HG03045 (cell line): ENCODE data around the gene CPB2.

Experiments
- ATAC-seq: cut with Tn5 transposase; IDR thresholded peaks from one replicate; pipeline ENCODE4 v1.9.1; 2021; ENCODE audit warnings: mild to moderate bottlenecking, moderate library complexity; ENCODE audit not compliant: unreplicated experiment

CPB2 gene

DNA sequence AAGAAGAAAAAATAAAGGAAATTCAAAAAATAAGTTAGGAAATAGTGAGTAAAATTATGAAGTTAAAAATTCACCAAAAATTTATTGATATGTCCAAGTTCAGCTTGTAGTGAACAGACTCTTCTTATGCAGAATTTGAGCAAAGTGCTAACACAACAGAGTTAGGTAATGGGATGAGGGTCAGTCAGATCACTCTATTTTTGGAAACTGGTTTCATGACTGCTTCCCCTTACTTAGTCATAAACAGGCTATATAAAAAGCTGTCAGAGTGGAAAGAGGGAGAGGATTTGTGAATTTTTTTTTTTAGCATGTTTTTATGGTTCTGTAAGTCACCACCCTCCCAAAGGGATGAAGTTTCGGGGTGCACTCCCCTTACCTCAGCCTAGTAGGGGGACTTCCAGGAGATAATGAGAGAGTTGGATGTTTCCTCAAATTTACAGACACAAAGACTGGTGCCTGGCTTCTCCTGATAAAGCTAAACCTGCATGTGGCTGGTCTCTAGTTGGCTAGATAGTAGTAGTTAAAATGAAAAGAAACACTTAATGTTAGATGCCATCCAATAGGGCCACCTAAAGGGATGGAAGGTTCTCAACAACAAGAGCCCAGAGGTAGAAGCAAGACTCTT, 4.5 kb downstream of the CPB2 start:
- ATAC-seq = no peak

DNA sequence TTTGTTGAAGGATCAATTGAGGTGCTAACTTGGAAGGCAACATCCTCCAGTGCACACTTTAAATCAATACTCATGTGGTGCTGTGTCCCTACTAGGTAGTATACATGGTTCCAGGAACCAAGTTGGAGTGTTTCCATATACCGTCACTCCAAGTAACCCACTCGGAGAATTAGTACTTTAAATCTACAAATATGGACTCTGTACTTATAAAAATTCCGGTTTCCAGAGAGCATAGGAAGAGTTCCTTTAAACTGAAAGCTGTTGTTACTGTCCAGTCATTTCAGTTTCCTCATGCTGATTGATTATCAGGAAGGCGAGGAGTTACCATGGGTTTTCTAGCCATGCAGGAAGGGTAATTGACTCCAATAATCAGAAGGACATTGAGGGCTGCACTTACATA, 7.2 kb downstream of the CPB2 start:
- no peak for ATAC-seq

DNA sequence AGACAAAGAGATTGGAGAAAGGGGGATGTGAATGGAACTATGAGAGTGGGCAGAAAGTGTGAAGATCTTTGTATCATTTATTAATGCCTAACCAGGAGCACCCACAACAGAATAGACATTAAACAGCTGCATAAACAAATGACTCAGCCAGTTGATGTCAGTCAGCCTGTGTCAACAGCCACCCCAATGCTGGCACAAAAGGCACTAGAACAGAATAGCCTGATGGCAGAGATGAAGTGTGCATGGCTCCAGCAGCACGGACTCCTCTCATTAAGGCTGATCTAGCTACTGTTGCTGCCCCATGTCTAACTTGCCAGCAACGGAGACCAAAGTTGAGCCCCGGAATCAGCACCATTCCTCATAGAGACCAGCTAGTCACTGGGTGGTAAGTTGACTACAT, 7.8 kb downstream of the CPB2 start:
- ATAC-seq = no peak

DNA sequence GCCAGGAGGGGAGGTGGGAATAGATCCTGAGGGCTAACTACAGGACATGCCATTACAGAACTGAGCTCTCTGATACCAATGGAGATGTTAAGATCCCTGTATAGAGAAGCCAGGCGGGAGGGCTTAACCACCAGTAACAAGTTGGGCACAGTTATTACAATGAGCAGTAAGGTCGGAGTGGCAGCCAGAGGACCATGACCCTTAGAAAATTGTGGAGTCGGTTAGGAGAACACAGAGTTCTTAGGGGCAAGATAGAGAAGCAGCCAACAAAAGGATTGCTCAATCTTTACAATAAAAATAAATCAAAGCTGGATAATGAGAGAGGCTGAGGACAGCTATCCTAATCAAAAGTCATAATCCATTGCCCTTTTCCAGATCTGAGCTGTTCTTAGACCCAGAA, 10.4 kb downstream of the CPB2 start:
- no peak for ATAC-seq

DNA sequence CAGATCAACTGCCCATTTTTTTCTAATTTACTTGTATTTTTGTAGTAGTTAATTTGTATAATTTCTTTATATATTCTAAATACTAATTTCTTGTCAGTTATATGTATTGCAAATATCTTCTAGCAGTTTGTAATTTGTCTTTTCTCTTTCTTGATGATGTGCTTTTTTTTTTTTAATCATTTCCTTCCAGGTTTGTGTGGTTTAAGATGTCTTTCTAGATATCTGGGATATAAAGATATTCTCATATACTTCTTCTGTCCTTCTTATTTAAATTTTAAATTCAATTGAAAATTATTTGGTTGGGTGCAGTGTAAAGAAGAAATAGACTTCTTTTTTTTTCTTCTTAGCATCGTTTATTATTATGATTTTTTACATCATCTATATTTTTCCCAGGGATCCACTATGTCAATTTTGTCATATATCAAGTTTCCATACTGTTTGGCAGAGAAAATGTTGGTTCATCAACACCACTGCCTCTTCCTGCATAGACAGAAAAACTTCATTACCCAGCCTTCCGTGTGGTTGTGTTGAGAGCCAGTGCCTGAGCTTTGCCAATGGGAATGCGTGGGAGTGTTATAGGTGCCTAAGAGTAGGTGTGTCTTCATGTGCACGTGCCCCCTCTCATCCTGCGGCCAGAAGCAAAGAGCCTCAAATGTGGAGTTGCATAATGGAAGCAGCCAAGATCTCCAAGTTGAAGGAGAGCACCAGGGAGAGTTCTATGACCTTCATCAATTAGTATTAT, 15.8 kb downstream of the CPB2 start:
- ATAC-seq = no peak

DNA sequence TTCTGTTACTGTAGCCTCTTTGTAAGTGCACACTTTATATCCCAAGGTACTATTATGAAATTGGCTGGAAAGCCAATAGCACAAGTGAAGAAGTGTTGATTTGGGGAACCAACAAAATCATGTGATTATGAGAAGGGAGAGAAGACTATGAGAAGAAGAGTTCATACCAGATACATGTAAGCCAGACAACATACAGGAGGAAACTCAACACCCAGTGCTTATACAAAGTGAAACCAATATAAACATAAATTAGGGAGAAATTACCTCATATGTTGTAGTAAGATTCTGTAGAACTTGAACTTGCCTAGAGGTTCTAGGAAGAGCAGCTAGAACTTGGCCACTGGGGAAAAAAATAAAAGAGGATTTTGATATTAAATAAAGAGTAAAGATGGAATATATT, 17.4 kb downstream of the CPB2 start:
- no peak for ATAC-seq

DNA sequence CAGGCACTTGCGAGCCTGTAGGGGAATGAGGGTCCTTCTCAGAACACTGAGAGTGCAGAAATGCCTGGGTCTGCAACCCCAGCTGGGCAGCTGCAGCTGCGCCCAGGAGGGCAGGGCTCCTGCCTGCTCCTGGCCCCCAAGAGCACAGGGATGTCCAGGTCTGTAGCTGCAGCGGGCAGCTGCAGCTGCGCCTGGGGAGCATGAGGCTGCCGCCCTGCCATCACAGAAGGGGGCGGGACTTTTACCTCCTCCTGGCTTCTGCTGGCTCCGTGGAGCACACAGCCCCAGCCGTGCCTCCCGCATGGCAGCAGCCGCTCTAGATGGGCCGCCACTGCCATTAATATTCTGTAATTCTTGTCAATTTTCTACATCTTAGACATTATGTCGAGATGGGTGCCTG, 17.8 kb downstream of the CPB2 start:
- no peak for ATAC-seq

DNA sequence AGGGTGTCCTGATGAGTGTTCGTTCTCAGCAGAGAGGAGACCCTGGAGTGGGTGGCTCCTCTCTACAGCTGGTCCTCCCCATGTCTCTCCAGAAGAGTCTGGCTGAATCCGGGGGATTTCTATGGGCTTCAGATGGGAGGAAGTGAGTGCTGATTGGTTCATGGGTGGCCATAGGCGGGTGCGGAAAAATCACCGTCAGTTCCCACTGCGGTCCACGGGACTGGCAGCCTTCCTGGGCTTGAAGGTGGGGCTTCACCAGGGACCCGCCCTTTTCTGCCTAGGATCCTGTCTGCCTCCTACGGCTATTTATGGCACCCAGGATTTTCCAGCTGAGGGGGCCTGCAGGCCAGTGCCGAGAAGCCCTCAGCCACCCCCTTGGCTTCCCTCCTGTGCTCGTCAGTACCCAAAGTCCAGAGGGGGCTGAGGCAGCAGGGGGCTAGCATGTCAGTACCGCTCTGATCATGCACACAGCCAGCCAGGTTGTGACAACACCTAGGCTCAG, 18.4 kb downstream of the CPB2 start:
- ATAC-seq = no peak

DNA sequence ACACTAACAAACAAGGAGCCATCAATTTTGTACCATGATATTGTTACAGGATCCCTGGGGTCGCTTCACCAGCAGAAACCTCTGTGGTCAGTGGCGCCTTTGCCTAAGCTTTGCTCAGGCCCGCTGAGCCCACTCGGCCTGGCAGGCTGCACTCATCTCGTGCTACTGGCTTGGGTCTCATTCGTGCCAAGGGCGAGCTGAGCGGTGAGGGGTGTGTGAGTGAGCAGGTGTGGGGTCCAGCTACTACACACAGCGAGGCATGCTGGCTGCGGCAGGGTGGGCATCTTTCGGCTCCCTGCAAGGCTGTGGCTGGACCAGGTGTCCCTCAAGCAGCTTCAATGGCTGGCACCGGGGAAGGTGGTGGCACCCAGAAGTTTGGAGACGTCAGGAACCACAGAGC, 19.1 kb downstream of the CPB2 start:
- ATAC-seq = no peak

DNA sequence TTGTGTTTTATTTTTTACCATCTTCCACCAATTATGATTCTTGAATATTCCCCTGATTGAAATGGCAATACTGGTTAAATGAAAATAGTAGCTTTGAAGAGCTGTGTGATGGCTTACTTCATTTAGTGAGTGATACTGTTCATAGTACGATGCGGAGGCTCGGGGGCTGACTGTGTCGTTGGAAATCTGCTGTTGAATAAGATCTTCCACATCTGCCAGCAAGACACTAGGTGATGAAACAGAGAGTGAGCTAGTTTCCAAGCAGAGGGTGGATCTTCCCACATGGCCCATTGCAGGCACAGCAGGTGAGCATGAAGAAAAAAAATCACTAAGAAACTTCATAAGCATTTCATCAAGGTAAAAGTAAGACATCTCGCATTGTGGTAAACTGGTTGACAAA, 22.5 kb downstream of the CPB2 start:
- ATAC-seq = no peak

DNA sequence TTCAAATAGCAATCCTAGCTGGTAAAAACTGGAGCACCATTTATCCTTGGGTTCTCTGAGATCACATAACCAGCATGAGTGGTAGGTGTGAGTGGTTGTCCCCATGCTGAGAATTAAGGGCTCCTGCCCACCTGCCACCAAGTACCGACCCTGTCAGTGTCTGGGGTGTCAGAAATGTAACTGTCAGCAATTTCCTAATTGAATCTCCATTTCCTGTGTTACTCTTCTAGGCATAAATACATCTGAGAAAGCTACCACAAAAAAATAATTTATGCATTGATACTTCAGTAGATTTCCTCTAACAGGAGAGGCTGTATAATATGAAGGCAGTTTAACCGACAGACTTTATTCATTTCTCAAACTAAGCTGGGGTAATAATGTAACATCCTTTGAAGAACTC, 25.1 kb downstream of the CPB2 start:
- ATAC-seq = no peak

DNA sequence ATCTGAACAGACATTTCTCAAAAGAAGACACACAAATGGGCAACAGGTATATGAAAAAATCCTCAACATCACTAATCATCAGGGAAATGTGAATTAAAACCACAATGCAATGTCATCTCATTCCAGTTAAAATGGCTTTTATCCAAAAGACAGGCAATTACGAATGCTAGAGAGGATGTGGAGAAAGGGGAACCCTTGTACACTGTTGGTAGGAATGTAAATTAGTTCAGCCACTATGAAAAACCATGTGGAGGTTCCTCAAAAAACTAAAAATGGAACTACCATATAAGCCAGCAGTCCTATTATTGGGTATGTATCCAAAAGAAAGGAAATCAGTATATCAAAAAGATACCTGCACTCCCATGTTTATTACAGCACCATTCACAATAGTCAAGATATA, 27.6 kb downstream of the CPB2 start:
- ATAC-seq = no peak

DNA sequence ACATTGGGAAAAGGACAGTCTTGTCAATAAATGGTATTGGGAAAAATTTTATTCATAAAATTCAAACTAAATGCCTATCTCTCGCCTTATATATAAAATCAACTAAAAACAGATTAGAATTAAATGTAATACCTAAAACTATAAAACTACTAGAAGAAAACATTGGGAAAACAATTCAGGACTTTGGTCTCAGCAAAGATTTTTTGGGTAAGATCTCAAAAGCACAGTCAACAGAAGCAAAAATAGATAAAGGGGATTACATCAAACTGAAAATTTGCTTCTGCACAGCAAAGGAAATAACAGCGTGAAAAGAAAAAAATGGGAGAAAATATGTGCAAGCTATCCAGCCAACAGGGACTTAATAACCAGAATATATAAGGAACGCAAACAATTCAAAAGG, 28.0 kb downstream of the CPB2 start:
- no peak for ATAC-seq

DNA sequence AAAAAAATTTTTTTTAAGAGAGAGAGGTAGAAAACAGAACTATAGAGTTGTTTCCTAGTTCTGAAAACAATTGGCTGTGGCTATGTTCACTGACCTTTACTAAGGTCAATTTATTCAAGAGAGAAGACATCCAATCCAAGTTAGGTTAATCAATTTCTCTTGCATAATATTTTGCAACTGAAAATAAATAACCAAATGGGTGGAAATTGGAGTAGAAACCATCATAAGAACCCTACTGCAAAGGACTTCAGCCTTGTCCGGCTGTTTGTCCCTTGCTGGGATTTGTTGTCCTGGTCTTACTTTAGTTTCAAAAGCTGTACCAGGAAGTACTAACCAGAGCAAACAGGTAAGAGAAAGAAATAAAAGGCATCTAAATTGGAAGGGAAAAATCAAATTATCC, 29.0 kb downstream of the CPB2 start:
- ATAC-seq = no peak

DNA sequence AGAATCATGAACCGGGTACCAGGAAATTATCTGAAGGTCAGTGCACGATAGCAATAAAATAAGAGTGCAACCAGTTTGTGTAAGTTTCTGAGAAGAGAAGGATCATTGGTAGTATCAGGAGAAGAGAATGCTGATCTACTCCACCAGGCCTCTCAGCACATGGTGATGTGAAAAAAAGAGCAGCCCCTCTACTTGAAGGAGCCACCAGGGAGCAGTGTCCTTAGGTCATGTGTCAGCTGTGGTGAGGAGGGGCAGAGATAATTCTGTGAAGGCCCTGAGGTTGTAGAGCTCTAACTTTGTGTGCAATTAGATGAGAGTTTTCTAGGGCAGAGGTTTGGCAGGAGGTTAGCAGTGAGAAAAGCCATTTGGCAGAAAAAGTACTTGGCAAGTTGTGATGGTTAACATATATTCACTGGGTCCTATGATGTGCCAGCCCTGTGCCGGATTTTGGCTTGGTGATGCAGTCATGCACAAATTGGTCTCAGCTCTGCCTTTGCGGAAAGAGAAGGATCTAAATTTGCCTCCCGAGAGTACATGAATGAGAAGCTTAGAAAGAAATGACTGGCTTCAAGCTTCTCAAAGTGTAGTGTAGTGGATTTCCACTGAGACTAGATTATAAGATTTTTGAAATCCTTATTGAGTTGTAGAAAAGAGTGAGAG, 33.1 kb downstream of the CPB2 start:
- ATAC-seq = peak; percentile 93

DNA sequence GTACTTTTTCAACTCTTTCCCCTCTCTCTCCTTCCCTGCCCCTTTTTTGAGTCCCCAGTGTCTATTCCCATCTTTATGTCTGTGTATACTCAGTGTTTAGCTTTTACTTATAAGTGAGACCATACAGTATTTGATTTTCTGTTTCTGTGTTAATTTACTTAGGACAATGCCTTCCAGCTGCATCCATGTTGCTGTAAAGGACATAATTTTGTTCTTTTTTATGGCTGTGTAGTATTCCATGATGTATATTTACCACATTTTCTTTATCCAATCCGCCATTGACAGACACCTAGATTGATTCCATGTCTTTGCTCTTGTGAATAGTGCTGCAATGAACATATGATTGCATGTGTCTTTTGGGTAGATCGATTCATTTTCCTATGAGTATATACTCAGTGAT, 41.5 kb downstream of the CPB2 start:
- no peak for ATAC-seq

DNA sequence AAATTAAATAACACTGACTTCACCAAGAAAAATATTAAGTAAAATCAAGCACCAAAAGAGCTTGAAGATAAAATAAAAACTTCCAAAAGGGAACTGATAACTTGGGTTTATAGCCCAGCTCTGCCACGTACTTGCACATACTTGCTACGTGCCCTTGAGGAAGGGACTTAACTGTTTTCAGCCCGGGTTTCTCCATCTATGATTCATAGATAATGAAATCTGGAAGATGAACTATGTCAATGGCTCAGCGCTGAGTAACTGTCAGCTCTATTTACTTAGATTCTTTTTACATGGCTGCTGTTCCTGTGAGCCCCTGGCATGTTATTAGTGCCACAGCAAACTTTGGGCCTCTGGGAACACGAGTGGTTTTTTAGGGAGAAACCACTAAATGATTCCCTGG, 42.6 kb downstream of the CPB2 start:
- ATAC-seq = no peak

DNA sequence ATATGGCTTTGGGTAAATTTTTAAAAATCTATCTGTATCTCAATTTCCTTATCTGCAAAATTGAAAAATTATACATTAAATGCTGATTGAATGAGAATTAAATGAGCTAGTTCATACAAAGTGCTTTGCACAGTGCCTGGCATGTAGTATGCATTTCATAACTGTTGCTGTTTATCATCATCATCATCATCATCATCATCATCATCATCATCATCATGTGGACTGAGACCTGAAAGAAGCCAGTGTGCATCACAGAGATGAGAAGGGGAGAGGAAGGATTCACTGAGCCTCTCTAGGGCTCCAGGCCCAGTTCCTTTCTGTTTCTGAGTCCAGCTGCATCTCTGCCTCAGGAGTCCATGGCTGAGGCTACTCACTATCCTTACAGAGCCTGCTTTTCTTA, 45.4 kb downstream of the CPB2 start:
- no peak for ATAC-seq

DNA sequence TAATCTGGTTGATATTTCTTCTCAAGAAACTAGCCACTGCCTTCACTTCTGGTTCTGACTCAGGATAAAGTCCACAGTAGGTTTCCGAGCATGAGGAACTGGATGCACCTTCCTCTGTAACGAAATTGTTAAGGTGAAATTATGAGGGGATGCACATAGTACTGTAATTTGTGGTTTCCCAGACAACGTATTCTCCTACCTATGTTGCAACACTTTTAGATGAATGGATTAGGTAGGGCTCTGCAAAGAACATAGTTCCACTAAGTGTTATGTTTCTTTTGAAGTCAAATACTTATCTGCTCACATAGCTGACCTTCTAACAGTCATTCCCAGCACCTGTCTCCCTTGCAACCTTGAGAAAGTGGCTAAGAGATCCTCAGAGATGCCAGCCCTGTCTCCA, 46.6 kb downstream of the CPB2 start:
- ATAC-seq = no peak

DNA sequence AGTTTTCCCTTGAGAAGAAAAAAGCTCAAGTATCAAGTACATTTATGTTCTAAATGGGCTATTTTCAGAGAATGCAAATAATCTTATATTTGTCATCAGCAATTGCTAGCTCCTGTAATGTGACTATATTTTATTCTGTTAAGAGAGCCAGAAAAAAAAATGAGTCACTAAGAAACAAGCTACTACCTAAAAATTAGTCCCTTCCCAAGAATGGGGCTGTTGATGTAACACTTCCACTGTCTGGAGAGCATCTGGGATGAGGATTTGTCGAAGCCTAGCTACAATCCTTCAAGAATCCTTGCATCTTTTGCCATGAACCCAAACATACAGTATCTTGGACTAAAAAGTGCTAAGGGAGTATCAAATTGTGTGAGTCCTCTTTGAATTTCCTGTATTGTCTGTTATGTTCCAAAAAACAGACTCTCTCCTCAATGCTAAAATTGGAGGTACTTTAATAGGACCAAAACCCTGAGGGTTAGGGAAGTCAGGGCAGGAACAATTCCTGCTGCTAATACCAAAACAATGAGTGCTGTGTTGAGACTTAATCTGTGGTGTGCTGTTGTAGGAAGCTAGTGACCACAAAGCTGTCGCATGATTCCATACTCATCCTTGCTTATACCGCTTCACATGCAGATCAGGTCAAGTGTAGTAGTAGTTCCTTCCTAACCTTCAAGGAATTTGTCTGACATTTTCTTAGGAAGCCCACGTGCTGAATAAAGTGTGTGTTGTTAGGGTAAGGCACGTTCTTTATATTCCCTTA, 47.4 kb downstream of the CPB2 start:
- ATAC-seq = no peak

DNA sequence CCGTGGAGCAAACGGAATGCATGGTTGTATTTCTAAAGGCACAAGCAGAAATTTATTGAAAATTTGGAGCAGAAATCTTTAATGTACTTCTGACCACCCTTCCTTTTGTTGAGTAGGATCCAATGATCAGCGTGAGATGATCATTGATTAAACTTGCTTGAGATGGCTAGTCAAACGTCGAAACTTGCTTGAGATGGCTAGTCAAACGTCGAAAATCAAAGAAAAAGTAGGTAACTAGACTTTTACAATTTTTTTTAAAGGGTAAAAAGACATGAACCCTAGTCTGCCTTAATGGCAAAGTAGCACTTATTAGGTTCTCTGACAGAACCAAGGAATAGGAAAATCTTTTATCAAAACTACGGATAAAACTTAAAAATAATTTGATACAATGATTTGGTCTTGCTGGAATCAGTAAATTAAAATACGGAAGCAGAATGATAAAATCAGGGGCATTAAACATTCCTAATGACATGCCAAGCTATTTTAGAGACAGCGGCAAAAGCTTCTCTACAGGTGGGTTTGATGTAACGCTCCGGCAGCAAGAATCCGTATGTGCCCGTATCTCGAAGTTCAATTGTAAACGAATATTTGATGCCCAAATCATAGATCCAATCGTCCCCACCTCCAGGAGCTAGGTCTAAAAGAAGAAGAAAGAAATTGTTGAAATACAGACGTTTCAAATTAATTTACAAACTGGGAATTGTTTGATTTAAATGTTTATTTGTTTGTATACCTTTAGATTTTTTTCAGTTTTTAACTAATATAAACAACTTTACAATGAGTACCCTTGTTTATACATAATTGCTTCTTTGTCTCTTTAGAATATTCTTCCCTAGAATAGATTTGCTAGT, 51.4 kb downstream of the CPB2 start:
- no peak for ATAC-seq
